A204.1 (cell line): ENCODE data around the gene SUSD6.
"Not testable (repeated sequence)": the region's sequence is repeated elsewhere in the genome, so short reads cannot be mapped to it uniquely, and the experiment has no call there.

ENCODE experiments used
- FAIRE-seq: peaks from 2 replicates; lab custom pipeline; 2012; peaks lifted over from hg19 to GRCh38; lab: Jason Lieb, UNC

SUSD6 gene

DNA sequence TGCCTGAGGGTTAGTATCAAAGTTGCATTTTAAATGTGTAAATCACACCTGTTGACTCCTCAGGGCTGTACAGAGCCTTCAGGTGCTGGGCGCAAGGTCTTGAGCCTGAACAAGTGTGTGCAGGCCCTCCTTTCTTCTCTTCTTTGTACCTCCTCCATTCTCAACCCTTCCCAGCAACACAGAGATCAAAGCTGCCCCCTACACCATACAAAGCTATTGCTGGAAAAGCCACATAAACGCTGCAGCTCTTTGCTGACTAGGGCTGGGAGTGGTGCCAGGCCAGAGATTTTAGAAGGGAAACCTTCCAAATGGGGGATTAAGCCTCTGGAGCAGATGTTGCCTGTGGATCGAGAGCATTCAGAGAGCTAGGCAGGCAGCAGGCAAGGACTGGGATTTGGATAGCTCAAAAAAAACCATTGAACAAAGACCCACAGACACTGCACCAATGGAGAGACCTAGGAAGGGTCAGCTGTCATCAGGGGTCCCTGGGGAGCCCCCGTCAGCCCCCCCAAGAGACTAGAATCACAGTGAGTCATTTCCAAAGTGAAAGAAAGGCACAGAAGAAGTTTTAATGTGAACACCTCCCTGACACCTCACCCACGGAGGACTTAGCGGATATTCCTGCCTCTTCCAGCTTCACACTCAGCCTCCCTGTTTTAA is 18.2 kb upstream of the SUSD6 start:
- FAIRE-seq = no peak

DNA sequence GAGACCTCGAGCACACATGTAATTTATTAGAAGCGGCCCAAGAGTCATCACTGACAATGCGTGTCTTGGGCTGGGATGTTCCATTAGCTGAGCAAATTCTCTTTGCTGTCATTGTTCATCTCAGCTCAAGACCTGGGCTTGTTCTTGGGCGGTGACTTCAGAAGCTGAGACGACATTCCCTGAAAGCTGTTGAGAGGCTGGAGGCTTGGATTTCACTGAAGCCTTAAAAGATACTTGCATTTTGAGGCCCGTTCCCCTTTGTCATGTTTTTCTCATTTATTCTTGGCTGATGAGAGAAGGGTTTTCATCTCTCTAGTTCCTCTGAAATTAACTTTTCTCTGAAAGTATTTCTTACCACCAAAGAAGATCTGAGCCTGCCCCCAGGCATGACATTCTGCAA is 16.6 kb upstream of the SUSD6 start:
- FAIRE-seq = no peak

DNA sequence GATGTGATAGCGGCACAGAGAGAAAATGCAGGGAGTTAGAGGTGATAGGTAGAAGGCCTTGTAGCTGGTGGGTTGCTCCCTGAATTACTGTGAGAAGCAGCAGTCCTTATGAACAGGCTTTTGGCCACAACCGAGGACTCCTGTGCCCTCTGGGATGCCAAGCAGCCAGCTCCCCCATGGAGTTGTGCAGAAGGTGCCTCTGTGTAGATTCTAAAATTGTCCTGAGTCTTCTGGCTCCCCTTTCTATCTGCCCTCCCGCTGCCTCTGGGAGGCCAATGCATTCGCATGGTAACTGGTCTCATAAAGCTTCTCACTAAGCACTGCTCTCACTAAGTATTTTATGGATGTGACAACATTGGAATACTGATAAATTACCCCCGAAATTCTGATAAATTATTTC is 16.1 kb upstream of the SUSD6 start:
- FAIRE-seq = no peak

DNA sequence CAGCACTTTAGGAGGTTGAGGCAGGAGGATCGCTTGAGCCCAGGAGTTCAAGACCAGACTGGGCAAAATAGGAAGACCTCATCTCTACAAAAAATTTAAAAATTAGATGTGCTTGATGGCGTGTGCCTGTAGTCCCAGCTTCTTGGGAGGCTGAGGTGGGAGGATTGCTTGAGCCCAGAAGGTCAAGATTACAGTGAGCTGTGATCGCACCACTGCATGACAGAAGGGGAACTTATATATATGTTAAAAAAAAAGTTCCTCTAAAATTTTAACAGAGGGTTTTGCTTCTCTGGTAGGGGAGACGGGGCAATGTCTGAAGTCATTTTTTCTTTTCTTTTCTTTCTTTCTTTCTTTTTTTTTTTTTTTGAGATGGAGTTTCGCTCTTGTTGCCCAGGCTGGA is 12.0 kb upstream of the SUSD6 start:
- FAIRE-seq = not testable (repeated sequence)

DNA sequence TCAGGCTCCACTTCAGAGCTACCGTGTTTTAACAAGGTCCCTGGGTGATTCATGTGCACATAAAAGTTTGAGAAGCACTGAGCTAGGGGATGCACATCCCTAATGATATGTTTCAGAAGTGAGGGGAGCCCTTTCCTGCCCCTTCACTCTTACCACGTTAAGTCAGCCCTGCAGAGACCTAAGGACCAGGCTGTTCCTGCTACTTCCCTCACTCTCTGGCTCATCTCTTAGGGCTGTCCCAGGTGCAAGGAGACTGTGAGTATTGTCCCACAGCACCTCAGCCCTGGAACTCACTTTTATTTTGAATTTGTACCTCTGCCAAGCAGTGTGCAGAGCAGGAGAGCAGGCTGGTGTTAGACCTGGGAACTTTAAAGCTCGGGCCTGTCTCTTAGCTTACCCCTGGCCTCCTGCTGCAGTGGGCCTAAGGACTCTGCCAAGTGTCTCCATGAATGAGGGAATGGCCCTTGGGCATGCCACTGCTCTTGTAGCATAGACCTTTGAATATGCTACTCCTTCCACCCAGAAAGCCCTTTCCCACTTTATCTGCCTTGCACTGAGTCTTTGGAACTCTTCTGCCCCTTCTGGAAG is 11.0 kb upstream of the SUSD6 start:
- no peak for FAIRE-seq

DNA sequence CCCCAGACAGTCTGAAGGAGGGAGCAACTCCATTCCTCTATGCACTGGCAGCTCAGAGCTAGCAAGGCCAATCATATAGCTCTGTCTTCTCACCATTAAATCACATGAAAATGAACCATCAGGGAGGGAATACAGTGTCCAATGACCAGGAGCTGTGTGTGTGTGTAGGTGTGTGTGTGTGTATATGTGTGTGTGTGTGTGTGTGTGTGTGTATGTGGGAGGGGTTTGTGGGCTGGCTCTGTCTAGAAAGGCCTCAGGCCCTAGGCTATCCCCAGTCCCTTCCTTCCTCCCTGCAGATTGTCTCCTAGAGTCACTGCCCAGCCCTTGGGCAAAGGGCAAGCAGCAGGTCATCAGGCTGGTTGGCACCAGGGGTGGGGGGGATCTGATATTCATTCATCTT is 5.7 kb upstream of the SUSD6 start:
- no peak for FAIRE-seq

DNA sequence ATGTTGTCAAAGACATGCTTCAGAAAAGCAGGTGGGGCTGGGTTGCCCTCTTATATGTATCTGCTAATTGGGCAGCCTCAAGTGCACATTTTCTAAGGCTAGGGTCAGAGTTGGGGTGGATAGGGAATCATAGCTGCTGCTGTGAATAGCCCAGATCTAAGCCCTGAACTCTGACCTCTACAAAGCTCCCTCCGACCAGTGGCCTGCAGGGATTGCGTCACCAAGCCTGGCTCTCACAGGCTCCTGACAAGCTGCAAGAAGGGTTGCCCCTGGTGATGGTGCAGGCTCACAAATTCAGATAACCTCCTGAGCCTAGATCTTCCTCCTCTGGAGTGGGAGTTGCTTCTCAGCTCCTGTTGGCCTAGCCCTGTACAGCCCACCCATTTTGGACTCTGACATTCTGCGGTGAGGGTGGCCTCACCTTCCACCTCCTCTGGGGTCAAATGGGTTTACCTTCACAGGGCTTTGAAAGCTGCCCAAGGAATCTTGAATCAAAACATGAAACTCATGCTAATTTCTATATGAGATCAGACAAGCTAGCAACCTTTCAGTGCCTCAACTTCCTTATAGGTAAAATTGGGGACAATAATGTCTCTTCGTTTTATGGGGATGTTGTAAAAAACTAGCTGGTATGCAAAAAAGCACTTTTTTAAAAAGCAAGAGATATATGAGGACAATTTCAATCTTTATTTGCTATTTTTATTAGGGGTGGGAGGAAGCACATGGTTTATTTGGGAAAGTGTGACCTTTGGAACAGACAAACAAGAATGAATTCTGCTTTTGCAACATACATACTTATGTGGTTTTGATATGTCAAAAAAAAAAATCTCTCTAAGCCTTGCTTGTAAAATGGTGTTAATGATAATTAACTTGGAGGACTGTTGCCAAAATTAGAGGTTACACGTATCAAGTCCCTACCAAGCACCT is 4.9 kb upstream of the SUSD6 start:
- FAIRE-seq = no peak

DNA sequence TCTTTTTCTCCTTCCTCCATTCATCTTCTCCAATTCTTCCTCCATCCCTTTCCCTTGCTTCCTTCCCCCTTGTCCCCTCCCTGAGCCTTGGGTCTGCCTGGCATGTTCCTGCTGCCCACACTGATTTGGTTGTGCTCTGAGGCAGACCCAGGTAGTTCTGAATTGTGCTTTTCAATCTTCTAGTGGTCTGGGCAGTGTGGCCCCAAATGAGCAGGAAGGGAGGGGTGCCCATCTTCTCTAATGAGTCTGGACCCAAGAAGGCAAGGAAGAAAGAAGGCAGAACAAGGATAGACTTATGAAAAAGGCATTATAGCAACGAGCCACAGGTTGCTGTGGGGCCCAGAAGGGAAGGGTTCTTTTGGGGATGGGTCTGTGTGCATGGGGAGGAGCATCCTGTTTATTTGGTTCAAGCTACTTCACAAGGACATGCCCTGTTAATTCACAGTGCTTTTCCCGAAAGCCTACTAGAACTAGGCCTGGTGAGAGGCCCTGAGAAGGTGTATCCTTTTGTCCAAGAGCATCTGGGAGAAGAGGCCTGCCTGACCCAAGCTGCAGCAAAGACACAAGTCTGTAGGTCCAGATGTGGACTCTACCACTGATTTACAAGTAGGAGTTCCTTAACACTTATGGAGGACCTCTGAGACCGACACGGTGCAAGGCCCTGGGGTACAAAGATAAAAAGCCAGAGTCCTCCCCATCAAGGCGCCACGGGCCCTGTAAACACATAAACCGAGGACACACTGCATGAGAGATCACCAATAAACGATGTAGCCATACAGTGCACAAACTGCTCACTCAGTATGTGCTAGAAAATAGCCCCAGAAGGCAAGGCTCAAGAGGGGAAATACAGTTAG is 1.1 kb upstream of the SUSD6 start:
- FAIRE-seq = no peak

DNA sequence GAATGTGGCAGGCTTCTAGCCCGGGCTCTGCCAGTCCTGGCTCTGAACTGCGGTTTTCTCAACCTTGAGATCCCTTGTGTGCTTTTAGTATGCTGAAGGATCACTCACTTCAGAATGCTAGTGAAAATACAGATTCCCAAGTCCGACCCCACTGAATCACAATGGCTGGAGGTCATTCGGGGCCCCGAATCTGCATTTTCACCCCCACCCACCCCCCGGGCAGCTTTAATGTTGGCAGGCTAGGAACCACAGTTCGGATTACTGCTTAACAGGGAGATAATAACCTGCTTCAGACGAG is 573 bp upstream of the SUSD6 start:
- no peak for FAIRE-seq

DNA sequence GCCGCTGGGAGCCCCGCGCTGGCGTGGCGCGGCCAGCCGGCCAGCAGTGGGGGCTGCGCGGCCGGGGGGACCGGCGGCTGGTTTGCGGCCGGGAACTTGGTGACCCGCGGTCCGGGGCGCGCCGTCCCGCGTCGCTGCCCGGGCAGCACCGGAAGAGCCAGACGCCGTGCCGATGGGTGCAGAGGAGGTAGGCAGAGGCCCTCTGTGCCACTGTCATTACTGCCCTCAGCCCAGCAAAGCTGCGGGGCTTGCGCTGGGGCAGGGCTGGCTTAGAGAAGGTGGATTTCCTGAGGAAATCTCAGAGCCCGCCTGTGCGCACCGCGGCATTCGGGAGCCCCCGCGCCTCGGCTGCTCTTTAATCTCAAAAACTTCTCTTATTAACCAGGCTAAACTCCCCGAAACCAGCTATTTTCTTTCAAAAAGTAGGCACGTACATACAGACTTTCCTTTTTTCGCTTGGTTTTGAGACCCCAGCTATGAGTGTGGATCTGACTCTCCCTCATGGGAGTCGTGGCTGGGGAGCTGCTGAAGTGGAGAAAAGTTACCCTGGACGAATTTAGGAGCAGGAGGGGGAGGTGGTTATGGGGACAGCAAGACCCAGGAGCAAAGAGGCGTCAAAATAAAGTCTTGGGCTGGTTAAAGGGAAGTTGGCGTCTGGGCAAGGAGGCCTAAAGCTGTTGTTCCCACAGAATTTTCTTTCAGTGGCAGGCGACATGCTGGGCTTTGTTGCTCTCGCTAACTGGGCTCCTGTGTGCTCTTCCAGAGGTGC is 802 bp downstream of the SUSD6 start:
- FAIRE-seq = no peak

DNA sequence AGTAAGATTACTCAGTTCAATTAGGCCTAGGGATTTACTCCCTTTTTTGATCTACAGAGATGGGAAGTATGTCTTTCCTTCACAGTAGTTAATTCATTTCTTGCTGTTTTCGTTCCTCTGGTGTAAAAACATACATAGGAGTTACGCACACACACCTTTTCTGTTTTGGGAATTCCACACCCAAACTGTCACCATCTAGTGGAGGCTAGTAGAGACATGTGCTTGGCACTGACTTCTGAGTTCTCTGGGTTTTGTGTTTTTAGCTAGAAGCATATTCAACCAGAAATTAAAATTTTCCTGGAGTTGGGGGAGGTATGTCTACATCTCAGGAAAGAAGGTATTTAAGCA is 1.4 kb downstream of the SUSD6 start:
- no peak for FAIRE-seq

DNA sequence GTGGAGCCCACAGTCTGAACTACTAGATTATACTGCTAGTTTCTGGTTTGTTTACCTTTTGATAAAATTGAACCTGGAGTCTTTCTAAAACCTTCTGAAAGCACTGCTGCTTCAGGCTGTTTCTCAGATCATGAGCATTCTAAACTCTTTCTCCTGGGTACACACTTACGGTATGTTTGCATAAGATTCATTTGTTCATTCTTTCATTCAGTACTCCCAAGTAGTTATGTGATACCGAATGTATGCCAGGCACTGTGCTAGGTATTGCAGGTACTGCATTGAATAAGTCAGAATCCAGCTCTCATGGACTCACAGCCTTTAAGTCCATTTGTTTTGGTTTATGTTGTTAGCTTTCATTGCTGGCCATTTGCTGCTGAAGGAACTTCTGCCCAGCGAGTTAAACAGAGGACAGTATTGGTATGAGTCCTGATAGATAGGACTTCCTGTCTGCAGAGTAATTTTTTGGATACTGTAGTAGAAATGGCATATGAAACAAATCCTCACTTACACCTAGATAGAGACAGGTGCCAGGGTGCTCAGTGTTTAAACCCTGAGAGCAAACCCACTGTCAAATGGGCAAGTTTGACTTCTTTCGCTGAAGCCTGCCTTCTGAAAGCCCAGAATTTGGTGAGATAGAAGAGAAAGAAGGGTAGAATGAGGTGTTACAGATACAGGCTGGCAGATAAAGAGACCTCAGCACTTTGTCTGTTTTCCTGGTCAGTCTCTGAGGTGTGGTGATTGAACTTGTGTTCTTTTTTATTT is 2.1 kb downstream of the SUSD6 start:
- no peak for FAIRE-seq

DNA sequence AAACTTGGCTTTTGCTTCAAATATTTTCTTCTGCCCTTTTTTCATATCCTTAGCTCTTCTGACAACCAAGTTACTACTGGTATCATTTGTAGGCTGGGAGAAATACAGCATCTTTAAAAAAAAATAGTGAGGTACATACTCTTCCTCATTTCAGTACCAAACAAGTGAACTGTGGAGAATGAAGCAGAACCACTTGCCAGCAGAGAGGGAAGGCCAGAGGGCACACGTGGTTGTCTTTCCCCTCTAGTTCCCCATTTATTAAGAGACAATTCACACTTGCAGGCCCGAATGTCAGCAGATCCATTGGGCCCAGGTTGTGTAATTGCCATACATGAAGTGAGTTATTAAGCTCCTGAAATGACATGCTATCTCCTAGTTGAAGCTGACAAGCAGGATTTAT is 3.2 kb downstream of the SUSD6 start:
- FAIRE-seq = no peak

DNA sequence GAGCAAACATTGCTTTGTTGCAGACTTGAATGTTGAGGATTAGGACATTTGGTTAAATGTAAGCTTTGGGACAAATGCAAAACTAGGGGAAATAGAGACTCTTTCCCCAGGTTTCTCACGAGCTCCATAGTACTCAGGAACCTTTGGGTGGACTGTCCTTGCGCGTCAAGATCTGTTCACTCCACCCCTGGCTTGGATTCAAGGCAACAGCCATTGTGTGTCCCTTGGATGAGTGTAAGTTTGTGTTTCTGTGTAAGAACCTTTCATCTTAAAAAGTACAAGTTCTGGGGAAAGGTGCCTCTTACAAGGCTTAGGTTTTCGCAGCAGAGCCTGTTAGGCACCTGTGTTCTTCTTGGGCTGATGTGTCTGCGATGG is 3.7 kb downstream of the SUSD6 start:
- no peak for FAIRE-seq

DNA sequence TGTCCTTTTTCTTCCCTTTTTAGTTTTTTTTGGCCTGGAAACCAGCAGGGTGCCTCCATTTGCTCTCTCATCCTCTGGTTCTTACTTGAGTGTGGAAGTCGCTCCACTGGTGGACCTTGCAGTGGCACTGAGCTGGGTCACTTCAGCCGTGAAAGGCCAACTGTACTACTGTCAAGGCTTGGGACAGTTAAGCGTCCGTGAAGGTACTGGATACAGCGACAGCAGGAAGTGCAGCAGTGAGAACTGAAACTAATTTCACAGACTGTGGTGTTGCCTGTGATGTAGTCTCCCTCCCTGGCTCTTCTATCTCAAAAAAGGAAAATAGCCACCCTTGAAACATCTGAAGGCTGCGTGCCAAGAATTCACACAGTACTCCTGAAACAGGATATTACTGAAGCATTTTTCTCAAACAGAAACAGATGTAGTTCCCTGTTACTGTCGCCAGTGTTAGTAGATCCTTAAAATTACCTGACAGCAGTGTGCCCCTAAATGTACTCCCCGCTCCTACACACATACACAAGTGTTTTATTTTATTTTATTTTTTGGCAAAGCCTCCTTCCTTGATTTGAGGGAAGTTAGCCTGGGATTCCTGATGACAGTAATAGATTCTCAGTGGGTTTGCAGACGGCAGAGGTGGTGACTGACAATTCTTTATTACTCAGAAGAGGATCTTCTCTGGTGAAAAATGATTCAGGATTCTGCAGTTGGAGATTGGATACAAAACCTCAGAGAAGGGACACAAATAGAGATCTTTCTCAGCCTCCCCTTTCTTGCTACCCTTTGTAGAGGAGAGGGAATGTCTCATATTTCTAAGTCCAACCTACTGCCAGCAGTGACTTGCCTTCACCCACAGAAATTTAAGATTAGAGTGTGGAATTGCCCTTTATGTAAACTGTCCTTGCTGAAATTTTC is 4.4 kb downstream of the SUSD6 start:
- FAIRE-seq = no peak

DNA sequence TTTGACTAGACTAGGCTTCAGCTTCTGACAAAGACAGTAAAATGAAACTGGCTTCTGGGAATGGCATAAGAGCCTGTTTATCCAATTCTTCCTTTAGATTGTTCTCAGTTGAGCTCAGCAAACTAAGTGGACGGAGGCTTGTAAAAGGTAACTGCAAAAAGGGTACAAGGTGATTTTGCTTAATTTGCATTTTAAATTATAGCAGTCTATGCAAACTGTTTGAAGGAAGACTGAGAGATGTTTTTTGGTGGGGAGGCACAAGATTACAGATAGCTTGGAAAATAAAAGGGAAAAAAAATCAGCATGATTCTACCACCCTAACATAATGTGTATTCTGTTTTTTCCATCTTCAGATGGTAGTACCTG is 5.0 kb downstream of the SUSD6 start:
- no peak for FAIRE-seq

DNA sequence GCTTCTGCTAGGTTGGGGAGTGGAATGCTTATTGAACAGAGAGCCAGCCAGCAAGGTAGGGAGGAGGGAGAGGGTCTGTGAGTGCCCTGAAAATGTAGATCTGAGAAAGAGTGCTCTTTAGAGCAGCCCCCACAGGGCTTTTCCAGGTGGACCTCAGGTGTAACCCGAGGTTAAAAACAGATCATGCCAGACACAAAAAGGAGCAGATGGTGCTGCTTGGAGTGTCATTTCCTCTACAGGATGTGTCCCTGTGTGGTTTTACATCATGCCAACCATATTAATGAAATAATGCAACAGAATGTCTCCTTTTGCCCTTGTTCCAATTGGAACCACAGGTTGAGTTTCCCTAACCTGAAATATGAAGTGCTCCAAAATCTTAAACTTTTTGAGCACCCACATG is 6.4 kb downstream of the SUSD6 start:
- no peak for FAIRE-seq

DNA sequence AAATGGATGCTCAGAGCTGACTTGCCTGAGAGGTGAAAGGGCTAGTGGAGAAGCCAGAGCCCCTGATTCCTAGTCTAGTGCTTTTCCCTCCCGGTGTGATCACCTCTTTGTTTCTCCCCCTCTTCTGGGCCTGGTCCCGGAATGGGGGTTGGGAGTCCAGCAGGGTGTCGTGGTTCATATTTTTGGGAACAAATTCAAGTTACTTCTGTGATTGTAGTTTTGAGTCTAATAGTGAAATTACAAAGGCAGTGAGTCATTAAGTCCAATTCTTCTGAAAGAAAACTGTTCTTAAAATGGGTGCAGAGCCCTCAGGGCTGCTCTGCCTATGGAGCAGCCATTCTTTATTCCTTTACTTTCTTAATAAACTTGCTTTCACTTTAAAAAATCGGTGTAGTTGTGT is 7.6 kb downstream of the SUSD6 start:
- FAIRE-seq = no peak

DNA sequence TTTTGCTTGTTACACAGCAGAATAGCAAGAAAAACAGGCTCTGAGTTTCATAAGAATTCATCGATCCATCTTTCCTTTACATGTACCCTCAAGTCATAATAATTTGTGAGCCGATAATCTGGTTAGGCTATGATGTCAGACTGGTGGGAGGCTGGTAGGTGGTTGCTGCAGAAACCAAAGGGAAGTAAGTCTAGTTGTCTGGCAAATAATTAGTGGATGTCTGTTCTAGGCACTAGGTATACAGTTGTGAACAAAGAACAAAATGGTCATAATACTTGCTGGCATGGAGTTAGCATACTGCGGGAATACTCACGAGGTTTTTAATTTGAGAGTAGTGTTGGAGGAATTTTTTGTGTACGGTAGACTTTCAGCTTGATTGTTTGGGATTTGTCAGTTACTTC is 8.8 kb downstream of the SUSD6 start:
- no peak for FAIRE-seq

DNA sequence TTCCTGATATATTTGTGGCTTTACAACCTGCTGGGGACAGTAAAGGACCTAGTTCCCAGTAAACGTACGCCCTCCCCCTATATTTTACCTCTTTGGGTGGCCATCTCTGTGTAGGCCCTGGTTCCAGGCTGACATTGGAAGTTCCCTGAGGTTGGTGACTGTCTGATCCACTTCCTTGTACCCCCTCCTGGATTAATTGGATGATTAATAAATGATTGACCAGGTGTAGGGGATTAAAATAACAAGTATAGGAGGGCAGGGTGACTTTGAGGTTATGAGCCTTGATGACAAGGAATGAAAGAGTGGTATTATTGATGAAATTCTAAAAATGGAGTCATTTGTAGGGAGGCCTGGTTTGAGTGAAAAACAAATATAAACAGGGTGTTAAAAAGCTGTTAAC is 9.6 kb downstream of the SUSD6 start:
- no peak for FAIRE-seq
